Neural progenitor cell (in vitro differentiated cells): Measurements from ENCODE around the gene UBR3. TPM values are rescaled to one million over a fixed set of nuclear protein-coding genes. Genes with fewer than 3 reads are reported as not detected.

Experiments used
- DNase-seq: peaks from one replicate; pipeline ENCODE4 v3.0.0-alpha.2; 2016; ENCODE audit warnings: low spot score
- H2AFZ ChIP-seq: fragments of 200-600 bp; sonication (generic); replicated peaks from 2 replicates; pipeline ENCODE4 v1.6.1; 2016; ENCODE audit warnings: antibody characterized with exemption
- H3F3A ChIP-seq: fragments of 200-600 bp; sonication (generic); 2 replicates; pipeline ENCODE4 v1.6.1; 2016; ENCODE audit warnings: antibody characterized with exemption, low read depth
- H3K27ac ChIP-seq: fragments of 200-600 bp; sonication (generic); 2 replicates; pipeline ENCODE4 v1.5.1; 2016; ENCODE audit warnings: mild to moderate bottlenecking
- H3K27me3 ChIP-seq: fragments of 200-600 bp; sonication (generic); 2 replicates; pipeline ENCODE4 v1.6.1; 2016; ENCODE audit warnings: mild to moderate bottlenecking, moderate library complexity
- H3K36me3 ChIP-seq: fragments of 200-600 bp; sonication (generic); 2 replicates; pipeline ENCODE4 v1.5.1; 2016
- H3K4me1 ChIP-seq: fragments of 200-600 bp; sonication (generic); 2 replicates; pipeline ENCODE4 v1.6.1; 2016; ENCODE audit warnings: mixed run types
- H3K4me2 ChIP-seq: fragments of 200-600 bp; sonication (generic); 2 replicates; pipeline ENCODE4 v1.6.1; 2016
- H3K4me3 ChIP-seq: fragments of 200-600 bp; sonication (generic); 2 replicates; pipeline ENCODE4 v1.5.1; 2016
- H3K79me2 ChIP-seq: fragments of 200-600 bp; sonication (generic); 2 replicates; pipeline ENCODE4 v1.6.1; 2016; ENCODE audit warnings: low read depth
- H3K9ac ChIP-seq: fragments of 200-600 bp; sonication (generic); 2 replicates; pipeline ENCODE4 v1.6.1; 2016
- H3K9me3 ChIP-seq: fragments of 200-600 bp; sonication (generic); 2 replicates; pipeline ENCODE4 v1.5.1; 2016; ENCODE audit warnings: low read depth
- H4K20me1 ChIP-seq: fragments of 200-600 bp; sonication (generic); 2 replicates; pipeline ENCODE4 v1.6.1; 2016; ENCODE audit warnings: low read depth
- H3K27ac Mint-ChIP-seq: 3 replicates; pipeline ENCODE4 v1.8.0; 2021; ENCODE audit warnings: mixed read lengths
- H3K27me3 Mint-ChIP-seq: 2 replicates; pipeline ENCODE4 v1.8.0; 2022; ENCODE audit warnings: low read depth, mild to moderate bottlenecking, inconsistent platforms, moderate library complexity, mixed read lengths; ENCODE audit not compliant: insufficient read depth
- H3K36me3 Mint-ChIP-seq: 3 replicates; pipeline ENCODE4 v1.8.0; 2021; ENCODE audit warnings: mixed read lengths
- H3K4me1 Mint-ChIP-seq: 3 replicates; pipeline ENCODE4 v1.8.0; 2021; ENCODE audit warnings: mixed read lengths
- H3K4me3 Mint-ChIP-seq: 3 replicates; pipeline ENCODE4 v1.8.0; 2021; ENCODE audit warnings: mild to moderate bottlenecking, moderate library complexity, mixed read lengths
- H3K9me3 Mint-ChIP-seq: 3 replicates; pipeline ENCODE4 v1.8.0; 2020; ENCODE audit warnings: mixed read lengths
- EZH2 ChIP-seq: fragments of 200-600 bp; sonication (generic); IDR thresholded peaks from 2 replicates; pipeline ENCODE4 v1.6.1; 2017; ENCODE audit warnings: antibody characterized with exemption, mild to moderate bottlenecking, moderate library complexity
- EZH2phosphoT487 ChIP-seq: fragments of 200-600 bp; sonication (generic); IDR thresholded peaks from 2 replicates; pipeline ENCODE4 v1.6.1; 2017; ENCODE audit warnings: antibody characterized with exemption
- total RNA-seq: library from RNA; depleted of rRNA; stranded (reverse); fragments of >200 nt; gene quantifications from 2 replicates; pipeline ENCODE4 v1.2.3, GENCODE V29; 2015; ENCODE audit warnings: low replicate concordance
- TF ChIP-seq, protein P1 (sequence below): fragments of 200-600 bp; sonication (generic); IDR thresholded peaks from 2 replicates; pipeline ENCODE4 v1.5.1; 2017; ENCODE audit warnings: antibody characterized with exemption, mild to moderate bottlenecking

The UBR3 gene
- total RNA-seq, 1 donor from 2014 or later = 31.7 TPM

DNA sequence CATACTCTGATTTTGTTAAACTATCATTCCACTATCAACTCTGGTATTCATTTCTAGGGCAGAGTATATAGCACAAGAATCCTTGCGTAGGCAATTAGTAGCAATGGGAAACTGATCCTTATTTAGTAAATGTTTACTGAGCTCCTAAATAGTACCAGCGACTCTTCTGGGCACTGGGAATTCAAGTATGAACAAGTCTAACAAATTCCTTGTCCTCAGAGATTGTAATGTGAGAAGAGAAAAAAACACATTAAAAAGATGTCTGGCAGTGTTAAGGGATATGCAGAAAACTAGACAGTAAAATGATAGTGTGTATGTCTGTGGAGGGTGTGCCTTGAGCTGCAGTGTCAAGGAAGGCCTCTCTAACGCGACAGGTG is 3.3 kb upstream of the UBR3 start:
- Histone ChIP-seq H3K4me2 (peak overlapping the region; percentile 92), H3K27ac (no peak overlapping the region), H3F3A (peaks cover 20% of the 10 kb centered on the region), H3K4me1 (peaks cover 23% of the 10 kb centered on the region), H3K4me3 (peak overlapping the region; percentile 65), H2AFZ (peak overlapping the region; percentile 77), H3K27me3 (peaks cover 6% of the 10 kb centered on the region), H3K9me3 (no peaks in the 10 kb centered on the region), H3K79me2 (peaks cover 58% of the 10 kb centered on the region), H4K20me1 (peaks cover 25% of the 10 kb centered on the region), H3K9ac (peak overlapping the region; percentile 51), H3K36me3 (no peaks in the 10 kb centered on the region)
- no peaks in the 10 kb centered on the region for H3K9me3 Mint-ChIP-seq
- peak overlapping the region; percentile 95 for H3K4me3 Mint-ChIP-seq
- TF ChIP-seq EZH2 = no peak
- TF ChIP-seq EZH2phosphoT487 = no peak
- TF ChIP-seq, protein P1, sequence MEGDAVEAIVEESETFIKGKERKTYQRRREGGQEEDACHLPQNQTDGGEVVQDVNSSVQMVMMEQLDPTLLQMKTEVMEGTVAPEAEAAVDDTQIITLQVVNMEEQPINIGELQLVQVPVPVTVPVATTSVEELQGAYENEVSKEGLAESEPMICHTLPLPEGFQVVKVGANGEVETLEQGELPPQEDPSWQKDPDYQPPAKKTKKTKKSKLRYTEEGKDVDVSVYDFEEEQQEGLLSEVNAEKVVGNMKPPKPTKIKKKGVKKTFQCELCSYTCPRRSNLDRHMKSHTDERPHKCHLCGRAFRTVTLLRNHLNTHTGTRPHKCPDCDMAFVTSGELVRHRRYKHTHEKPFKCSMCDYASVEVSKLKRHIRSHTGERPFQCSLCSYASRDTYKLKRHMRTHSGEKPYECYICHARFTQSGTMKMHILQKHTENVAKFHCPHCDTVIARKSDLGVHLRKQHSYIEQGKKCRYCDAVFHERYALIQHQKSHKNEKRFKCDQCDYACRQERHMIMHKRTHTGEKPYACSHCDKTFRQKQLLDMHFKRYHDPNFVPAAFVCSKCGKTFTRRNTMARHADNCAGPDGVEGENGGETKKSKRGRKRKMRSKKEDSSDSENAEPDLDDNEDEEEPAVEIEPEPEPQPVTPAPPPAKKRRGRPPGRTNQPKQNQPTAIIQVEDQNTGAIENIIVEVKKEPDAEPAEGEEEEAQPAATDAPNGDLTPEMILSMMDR = no peak
- peaks cover 8% of the 10 kb centered on the region for H3K36me3 Mint-ChIP-seq
- no peak for DNase-seq
- H3K27ac Mint-ChIP-seq = peak overlapping the region; percentile 69
- H3K4me1 Mint-ChIP-seq = peaks cover 43% of the 10 kb centered on the region
- peaks cover 2% of the 10 kb centered on the region for H3K27me3 Mint-ChIP-seq

DNA sequence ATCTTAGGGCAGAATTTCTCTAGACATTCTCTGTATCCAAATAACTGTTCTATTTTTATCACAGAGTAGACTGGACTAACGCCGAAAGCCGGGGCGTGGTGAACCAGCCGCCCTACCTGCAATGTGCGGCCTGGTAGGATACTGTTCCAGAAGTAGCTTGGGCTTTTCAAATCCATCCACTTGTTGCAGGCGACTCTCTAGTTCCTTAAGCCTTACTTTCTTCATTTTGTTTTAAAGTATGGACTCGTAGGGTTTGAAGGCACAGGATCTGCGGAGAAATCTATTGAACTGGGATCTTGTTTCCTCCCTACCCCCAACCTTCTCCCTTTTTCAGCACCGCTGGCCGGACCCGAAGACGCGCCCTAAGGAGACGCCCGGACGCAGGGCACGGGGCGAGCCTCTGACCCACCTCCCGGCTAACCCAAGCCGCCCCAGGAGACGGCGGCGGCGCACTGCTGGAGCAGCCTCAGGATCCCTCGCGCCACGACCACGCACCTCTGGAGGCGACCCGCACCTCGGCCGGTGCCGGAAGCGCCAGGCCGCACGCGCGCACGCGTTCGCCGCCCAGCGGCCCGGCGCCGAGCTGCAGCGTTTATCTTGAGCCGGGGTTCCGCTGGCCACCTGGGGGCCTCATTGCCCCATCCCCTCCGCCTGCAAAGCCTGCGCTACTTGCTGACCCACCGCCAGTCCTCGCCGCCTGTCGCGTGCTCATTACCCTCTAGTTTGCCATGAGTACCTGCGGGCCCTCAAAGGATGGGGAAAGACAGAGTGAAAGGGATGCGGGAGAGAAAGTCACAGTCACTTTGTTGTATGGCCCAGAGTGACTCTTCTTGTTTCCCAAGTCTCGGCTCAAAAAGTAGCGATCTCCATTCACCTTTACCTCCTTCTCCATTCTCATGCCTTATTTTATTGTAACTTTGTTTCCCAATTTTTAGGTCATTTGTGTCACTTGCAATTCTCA is 2.6 kb upstream of the UBR3 start, which contains the start of gene METTL5:
TSS of gene METTL5 (minus strand) at position 533 of the 961 bp plus-strand sequence. CDS start at position 225, 308 bp downstream.
- Histone ChIP-seq H3K4me2 (peak within 1 kb of the TSS; percentile 92), H3K79me2 (peaks cover 59% of the 10 kb centered on the region)
- no peak for TF ChIP-seq EZH2
- TF ChIP-seq, protein P1 = peak; percentile 98

GRCh38 chr2:169828141-169828811 is 1.0 kb downstream of the UBR3 start:
- H4K20me1 ChIP-seq = peaks cover 36% of the 10 kb centered on the region
- H3K27ac ChIP-seq = no peak overlapping the region
- no peak for TF ChIP-seq EZH2phosphoT487
- no peak for TF ChIP-seq EZH2
- TF ChIP-seq, protein P1 = no peak
- peaks cover 4% of the 10 kb centered on the region for H3K27me3 Mint-ChIP-seq
- peaks cover 12% of the 10 kb centered on the region for H3K36me3 Mint-ChIP-seq
- H2AFZ ChIP-seq = peak overlapping the region; percentile 80
- H3K4me2 ChIP-seq = peak overlapping the region; percentile 100
- H3F3A ChIP-seq = peaks cover 14% of the 10 kb centered on the region
- H3K9me3 Mint-ChIP-seq = no peaks in the 10 kb centered on the region
- no peaks in the 10 kb centered on the region for H3K9me3 ChIP-seq
- H3K4me1 Mint-ChIP-seq = peaks cover 31% of the 10 kb centered on the region
- peaks cover 6% of the 10 kb centered on the region for H3K27me3 ChIP-seq
- H3K4me3 ChIP-seq = peak overlapping the region; percentile 98
- H3K36me3 ChIP-seq = no peaks in the 10 kb centered on the region
- H3K27ac Mint-ChIP-seq = peak overlapping the region; percentile 94
- H3K79me2 ChIP-seq = peaks cover 67% of the 10 kb centered on the region
- H3K4me1 ChIP-seq = peaks cover 13% of the 10 kb centered on the region
- DNase-seq = peak; percentile 60
- peak overlapping the region; percentile 97 for H3K4me3 Mint-ChIP-seq
- peak overlapping the region; percentile 79 for H3K9ac ChIP-seq

More for the DNA sequence above, 2.6 kb upstream of the UBR3 start, which contains the start of gene METTL5:
- Histone ChIP-seq H3F3A (peaks cover 14% of the 10 kb centered on the region), H3K4me3 (peak within 1 kb of the TSS; percentile 65), H4K20me1 (peaks cover 26% of the 10 kb centered on the region), H3K9ac (peak within 1 kb of the TSS; percentile 51), H3K4me1 (peaks cover 18% of the 10 kb centered on the region), H2AFZ (peak within 1 kb of the TSS; percentile 77), H3K27ac (no peak within 1 kb of the TSS), H3K9me3 (no peaks in the 10 kb centered on the region), H3K27me3 (peaks cover 6% of the 10 kb centered on the region), H3K36me3 (no peaks in the 10 kb centered on the region)
- Mint-ChIP-seq H3K4me3 (peak within 1 kb of the TSS; percentile 95), H3K36me3 (peaks cover 8% of the 10 kb centered on the region), H3K4me1 (peaks cover 44% of the 10 kb centered on the region), H3K27me3 (peaks cover 4% of the 10 kb centered on the region), H3K9me3 (no peaks in the 10 kb centered on the region), H3K27ac (peak within 1 kb of the TSS; percentile 69)
- peak; percentile 93 for DNase-seq
